ENCODE data around the gene CRHR1. TPM values are rescaled to one million over a fixed set of nuclear protein-coding genes. Genes with fewer than 3 reads are reported as not detected.

The CRHR1 gene
- total RNA-seq, 6 experiments from 2014 or later = not detected

DNA sequence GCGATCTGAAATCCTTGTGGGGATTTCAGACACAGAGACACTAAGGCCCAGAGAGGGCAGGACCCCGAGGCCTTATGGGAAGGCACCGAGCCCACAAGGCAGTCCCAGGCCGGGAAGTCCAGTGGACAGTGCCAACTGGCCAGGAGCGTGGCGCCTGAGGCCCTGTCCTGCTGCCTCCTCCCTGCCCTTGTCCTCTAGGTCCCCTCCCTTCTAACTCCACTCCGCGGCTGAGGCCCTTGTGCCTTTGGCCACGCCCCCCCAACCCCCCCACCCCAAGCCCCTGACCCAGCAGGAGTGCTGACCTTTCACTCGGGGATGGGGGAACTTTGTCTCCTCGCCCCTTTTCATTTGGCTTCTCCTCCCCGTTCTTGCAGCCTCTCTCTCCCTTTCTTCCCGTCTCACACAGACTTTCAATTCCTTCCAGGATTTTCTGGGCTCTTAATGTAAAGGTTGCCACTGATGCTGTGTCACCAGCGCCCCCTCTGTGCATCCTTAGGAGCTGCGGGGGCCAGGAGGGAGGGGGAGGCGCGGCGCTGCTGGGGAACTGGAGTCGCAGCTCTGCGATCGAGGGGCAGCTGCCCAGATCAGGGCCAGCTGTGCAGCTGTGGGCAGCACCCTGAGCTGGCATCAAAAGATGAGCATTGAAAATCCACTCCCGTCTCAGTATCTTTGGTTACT, 29.1 kb downstream of the CRHR1 start:
- no peaks in the 10 kb centered on the region for H3K36me3 ChIP-seq
- 55% methylated on average over 15 of the region's 22 CpGs for WGBS (ENCODE audit: insufficient coverage, low coverage, low lambda C conversion rate, missing lambda C conversion rate)
- H3K4me3 ChIP-seq = no peak overlapping the region
- no peaks in the 10 kb centered on the region for H3K9me3 ChIP-seq
- no peak for ATAC-seq
- H3K27me3 ChIP-seq = no peaks in the 10 kb centered on the region
- intact Hi-C loops (cut with DNase I) = no loop called here
- DNase-seq = no peak
- TF ChIP-seq, protein P1, sequence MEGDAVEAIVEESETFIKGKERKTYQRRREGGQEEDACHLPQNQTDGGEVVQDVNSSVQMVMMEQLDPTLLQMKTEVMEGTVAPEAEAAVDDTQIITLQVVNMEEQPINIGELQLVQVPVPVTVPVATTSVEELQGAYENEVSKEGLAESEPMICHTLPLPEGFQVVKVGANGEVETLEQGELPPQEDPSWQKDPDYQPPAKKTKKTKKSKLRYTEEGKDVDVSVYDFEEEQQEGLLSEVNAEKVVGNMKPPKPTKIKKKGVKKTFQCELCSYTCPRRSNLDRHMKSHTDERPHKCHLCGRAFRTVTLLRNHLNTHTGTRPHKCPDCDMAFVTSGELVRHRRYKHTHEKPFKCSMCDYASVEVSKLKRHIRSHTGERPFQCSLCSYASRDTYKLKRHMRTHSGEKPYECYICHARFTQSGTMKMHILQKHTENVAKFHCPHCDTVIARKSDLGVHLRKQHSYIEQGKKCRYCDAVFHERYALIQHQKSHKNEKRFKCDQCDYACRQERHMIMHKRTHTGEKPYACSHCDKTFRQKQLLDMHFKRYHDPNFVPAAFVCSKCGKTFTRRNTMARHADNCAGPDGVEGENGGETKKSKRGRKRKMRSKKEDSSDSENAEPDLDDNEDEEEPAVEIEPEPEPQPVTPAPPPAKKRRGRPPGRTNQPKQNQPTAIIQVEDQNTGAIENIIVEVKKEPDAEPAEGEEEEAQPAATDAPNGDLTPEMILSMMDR (IDR thresholded peaks at IDR 0.05) = no peak
- no peak for TF ChIP-seq POLR2A (IDR thresholded peaks at IDR 0.05)
- no peaks in the 10 kb centered on the region for H3K4me1 ChIP-seq
- H3K27ac ChIP-seq = no peak overlapping the region

DNA sequence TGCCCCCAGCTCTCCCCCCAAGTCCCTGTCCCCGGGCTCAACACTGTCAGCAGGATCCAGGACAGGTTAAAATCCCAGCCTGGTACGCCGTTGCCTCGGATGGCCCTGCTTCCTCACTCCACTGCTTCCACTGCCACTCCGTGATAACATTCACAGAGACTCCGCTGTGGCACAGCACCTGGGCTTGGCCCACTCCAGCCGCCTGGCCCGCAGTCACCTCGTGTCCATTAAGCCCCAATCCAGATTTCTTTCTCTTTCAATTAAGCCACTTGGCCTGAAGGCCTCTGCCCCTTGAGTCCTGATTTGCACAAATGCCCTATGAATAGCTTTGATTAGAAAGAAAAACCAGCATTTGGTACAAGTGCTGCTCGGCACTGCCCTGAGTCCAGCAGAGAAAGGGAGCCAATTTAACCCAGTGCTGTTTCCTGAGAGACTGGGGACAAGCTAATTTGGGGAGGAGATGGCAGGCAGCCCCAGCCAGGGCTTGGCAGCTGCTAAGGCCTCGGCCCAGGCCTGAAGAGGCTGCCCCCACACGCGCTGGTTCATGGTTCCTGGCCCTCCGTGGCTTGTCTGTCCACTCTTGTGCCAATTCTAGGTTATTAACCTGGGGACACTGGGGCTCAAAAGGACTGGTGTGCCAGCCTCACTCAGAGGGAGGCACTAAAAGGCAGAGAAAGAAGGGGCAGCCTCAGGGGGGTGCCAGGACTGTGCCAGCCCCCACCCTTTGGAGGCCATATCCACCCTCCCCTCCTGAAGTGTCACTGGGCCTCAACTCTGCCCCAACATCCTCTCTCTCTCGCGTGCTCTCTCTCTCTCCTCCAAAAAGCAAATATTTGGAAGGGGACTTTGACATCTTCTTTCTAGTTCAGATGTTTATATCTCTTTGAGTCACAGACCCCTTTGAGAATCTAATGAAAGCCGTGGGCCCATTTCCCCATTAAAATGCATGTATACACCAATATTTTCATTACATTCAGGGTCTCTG, 30.8 kb downstream of the CRHR1 start:
- Histone ChIP-seq H3K27ac (no peak overlapping the region), H3K4me3 (no peak overlapping the region), H3K27me3 (no peaks in the 10 kb centered on the region), H3K36me3 (no peaks in the 10 kb centered on the region), H3K4me1 (no peaks in the 10 kb centered on the region), H3K9me3 (no peaks in the 10 kb centered on the region)
- TF ChIP-seq POLR2A (IDR thresholded peaks at IDR 0.05) = no peak
- 62% methylated on average over 8 of the region's 17 CpGs for whole genome bisulfite sequencing (ENCODE audit: insufficient coverage, low coverage, low lambda C conversion rate, missing lambda C conversion rate)
- no peak for DNase-seq
- peak; percentile 26 to 60 (median 38) for ATAC-seq
- intact Hi-C loops (cut with DNase I) = no loop called here

DNA sequence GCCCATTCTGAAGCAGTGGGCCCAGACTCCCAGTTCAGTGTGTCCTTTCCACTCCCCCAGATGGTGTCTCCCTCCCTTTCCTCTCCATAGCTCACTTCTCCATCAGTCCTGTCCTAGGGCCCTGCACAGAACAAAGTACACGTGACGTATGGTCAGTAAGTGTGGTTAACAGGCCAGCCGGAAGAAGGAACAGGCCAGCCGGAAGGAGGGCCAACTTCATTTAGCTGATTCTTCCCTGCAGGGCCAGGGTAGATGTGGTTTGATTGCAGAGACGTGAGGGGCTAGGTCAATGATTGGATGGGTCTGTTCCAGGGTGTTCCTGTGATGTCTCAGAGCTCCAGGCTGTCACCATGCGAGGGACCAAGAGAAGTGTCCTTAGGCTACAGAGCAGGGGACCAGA, 31.6 kb downstream of the CRHR1 start:
- H3K9me3 ChIP-seq = no peaks in the 10 kb centered on the region
- no peaks in the 10 kb centered on the region for H3K36me3 ChIP-seq
- no peak overlapping the region for H3K4me3 ChIP-seq
- no peaks in the 10 kb centered on the region for H3K27me3 ChIP-seq
- no peak overlapping the region for H3K27ac ChIP-seq
- DNase-seq = no peak
- intact Hi-C loops (cut with DNase I) = no loop called here
- 86% methylated on average over 4 of the region's 6 CpGs for WGBS (ENCODE audit: insufficient coverage, low coverage, low lambda C conversion rate, missing lambda C conversion rate)
- TF ChIP-seq, protein P1 (IDR thresholded peaks at IDR 0.05) = no peak
- TF ChIP-seq POLR2A (IDR thresholded peaks at IDR 0.05) = no peak
- H3K4me1 ChIP-seq = no peaks in the 10 kb centered on the region
- ATAC-seq = no peak

DNA sequence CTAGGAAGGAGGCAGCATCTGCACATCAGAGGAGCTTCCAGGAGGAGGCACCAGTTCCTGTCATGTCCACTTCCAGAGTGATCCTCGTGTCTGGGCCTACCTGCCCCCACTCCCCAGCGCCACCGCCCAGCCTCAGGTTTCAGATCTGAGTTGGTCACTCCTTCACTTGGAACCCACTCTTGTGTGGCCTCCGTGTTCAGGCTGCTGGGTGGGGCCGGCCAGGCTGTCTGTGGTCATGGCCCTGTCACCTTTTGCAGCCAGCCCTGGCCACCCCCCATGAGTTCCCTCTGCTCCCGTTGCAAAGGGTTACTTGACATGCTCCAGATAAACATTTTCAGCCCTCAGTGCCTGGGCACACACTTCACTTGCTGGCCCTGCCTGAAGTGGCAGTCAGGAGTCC, 33.9 kb downstream of the CRHR1 start:
- Histone ChIP-seq H3K9me3 (no peaks in the 10 kb centered on the region), H3K4me1 (no peaks in the 10 kb centered on the region), H3K4me3 (no peak overlapping the region), H3K27ac (no peak overlapping the region), H3K27me3 (no peaks in the 10 kb centered on the region), H3K36me3 (no peaks in the 10 kb centered on the region)
- ATAC-seq (no peak), DNase-seq (no peak)
- intact Hi-C loops (cut with DNase I) = no loop called here
- no peak for TF ChIP-seq POLR2A (IDR thresholded peaks at IDR 0.05)
- TF ChIP-seq, protein P1 (IDR thresholded peaks at IDR 0.05) = no peak
- WGBS (ENCODE audit: insufficient coverage, low coverage, low lambda C conversion rate, missing lambda C conversion rate) = 53% methylated on average over 3 of the region's 6 CpGs

DNA sequence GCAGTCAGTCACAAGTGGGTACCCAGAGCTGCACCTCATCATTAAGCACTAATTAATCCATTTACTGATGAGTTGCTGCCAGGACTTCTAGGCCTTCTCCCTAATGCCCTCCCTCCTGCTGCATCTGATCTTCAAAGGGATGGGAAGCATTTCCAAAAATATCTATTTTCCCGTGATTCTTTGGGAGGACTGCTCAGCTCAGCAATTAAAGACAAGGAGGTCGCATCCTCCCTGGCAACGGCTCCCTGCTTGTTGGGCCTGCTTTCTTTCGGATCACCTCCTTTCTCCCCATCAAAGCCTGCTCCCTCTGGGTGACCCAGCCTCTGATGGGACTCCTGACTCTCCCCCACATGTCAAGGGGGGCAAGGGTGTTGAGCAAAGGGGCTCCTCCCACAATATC, 34.6 kb downstream of the CRHR1 start:
- no peaks in the 10 kb centered on the region for H3K36me3 ChIP-seq
- H3K4me3 ChIP-seq = no peak overlapping the region
- 63% methylated on average over 4 of the region's 4 CpGs for WGBS (ENCODE audit: insufficient coverage, low coverage, low lambda C conversion rate, missing lambda C conversion rate)
- H3K4me1 ChIP-seq = no peaks in the 10 kb centered on the region
- H3K27me3 ChIP-seq = no peaks in the 10 kb centered on the region
- no peak for TF ChIP-seq POLR2A (IDR thresholded peaks at IDR 0.05)
- TF ChIP-seq, protein P1 (IDR thresholded peaks at IDR 0.05) = no peak
- intact Hi-C loops (cut with DNase I) = no loop called here
- no peak overlapping the region for H3K27ac ChIP-seq
- DNase-seq (no peak), ATAC-seq (no peak)
- no peaks in the 10 kb centered on the region for H3K9me3 ChIP-seq

Data from right lobe of liver (tissue), 6 donors.